Measurements from ENCODE around the gene TUBG1.
"Not testable (repeated sequence)": the region's sequence is repeated elsewhere in the genome, so short reads cannot be mapped to it uniquely, and the experiment has no call there.

TUBG1 gene

DNA sequence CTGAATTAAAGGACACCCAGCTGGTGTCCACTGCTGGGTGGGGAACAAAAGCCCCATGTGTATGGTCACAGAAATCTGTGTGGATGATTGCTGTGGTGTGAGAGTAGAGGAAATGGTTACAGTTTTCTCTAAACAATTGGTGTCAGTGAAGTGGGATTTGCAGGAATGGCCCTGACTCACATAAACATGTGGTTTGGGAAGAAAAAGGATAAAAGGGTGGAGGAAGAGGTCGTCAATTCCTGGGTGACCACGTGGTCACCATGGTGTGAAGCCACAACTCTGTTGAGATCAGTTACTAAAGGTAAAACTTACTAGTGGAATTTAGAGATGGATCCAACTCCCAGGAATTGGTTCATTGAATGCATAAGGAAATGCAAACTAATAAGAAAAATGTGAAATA, 46.0 kb downstream of the TUBG1 start:
- no peak for DNase-seq (ENCODE audit: extremely low spot score)
- CTCF ChIA-PET, result interaction anchor here (0.7 kb wide), 1 partner anchor 77 kb away, joined by 3 read pairs; no protein-coding TSS in a partner anchor
- TF ChIP-seq SUZ12 (IDR thresholded peaks at IDR 0.05) (no peak), L3MBTL2 (conservative IDR thresholded peaks at IDR 0.05) (peak; percentile 41; the same call in 1 of the 2 replicates)
- POLR2A ChIA-PET, result interaction anchor here (2.6 kb wide), 1 partner anchor 46 kb away, joined by 19 read pairs; the partner anchor contains the start of genes RETREG3 and TUBG1

DNA sequence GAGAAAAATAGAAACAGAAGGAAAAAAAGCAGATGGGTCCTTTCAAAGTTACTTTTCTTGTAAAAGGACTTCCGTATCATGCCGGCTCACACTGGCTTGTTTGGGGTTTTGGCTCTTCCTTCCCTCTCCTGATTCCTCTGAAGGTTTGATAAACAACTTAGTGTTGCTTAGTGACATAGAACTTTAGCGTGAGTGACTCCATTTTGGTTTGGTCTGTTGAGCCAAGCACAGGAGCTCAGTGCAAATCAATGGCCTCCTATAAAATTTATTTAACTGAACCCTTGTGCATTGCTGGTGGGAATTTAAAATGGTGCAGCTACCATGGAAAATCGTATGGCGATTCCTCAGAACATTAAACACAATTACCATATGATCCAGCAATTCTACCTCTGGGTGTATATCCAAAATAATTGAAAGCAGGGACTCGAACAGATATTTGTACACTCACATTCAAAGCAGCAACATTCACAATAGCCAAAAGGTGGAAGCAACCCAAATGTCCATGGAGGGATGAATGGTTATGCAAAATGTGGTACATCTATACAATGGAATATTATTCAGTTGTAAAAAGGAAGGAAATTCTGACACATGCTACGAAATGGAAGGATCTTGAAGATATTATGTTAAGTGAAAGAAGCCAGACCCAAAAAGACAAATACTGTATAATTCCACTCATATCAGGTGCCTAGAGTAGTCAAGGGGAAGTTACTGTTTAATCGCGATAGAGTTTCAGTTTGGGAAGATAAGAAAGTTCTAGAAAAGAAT, 48.5 kb downstream of the TUBG1 start:
- ChIA-PET POLR2A (interaction anchor here (0.6 to 7.9 kb wide), 9 partner anchors 12 to 145 kb away, joined by 3 to 102 read pairs (median 6); partner anchors contain the start of genes PLEKHH3, PSMC3IP, RETREG3 and TUBG1), CTCF (interaction anchor here (1.4 kb wide), 1 partner anchor 18 kb away, joined by 6 read pairs; the partner anchor contains the start of gene PLEKHH3)
- no peak for DNase-seq (ENCODE audit: extremely low spot score)
- TF ChIP-seq CTBP1 (IDR thresholded peaks at IDR 0.05; ENCODE audit: borderline replicate concordance), result no peak
- no peak for TF ChIP-seq BHLHE40 (IDR thresholded peaks at IDR 0.05; ENCODE audit: borderline replicate concordance)
- TF ChIP-seq TARDBP (IDR thresholded peaks at IDR 0.05), result no peak
- no peak for TF ChIP-seq HDGF (IDR thresholded peaks at IDR 0.05; ENCODE audit: borderline replicate concordance)
- TF ChIP-seq SP1 (IDR thresholded peaks at IDR 0.05), result no peak
- TF ChIP-seq, protein P1, sequence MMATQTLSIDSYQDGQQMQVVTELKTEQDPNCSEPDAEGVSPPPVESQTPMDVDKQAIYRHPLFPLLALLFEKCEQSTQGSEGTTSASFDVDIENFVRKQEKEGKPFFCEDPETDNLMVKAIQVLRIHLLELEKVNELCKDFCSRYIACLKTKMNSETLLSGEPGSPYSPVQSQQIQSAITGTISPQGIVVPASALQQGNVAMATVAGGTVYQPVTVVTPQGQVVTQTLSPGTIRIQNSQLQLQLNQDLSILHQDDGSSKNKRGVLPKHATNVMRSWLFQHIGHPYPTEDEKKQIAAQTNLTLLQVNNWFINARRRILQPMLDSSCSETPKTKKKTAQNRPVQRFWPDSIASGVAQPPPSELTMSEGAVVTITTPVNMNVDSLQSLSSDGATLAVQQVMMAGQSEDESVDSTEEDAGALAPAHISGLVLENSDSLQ (IDR thresholded peaks at IDR 0.05), result no peak
- no peak for TF ChIP-seq FOXM1 (IDR thresholded peaks at IDR 0.05; ENCODE audit: borderline replicate concordance)
- TF ChIP-seq SUZ12 (IDR thresholded peaks at IDR 0.05), result no peak
- TF ChIP-seq NFRKB (IDR thresholded peaks at IDR 0.05), result no peak
- TF ChIP-seq ZNF384 (IDR thresholded peaks at IDR 0.05), result no peak
- no peak for TF ChIP-seq ARNT (IDR thresholded peaks at IDR 0.05)
- TF ChIP-seq FOXK2 (IDR thresholded peaks at IDR 0.05), result no peak
- no peak for TF ChIP-seq LEF1 (IDR thresholded peaks at IDR 0.05; ENCODE audit: borderline replicate concordance)
- TF ChIP-seq FOXA1 (IDR thresholded peaks at IDR 0.05), result no peak
- TF ChIP-seq L3MBTL2 (conservative IDR thresholded peaks at IDR 0.05), result no peak
- no peak for TF ChIP-seq ELF4 (IDR thresholded peaks at IDR 0.05)

DNA sequence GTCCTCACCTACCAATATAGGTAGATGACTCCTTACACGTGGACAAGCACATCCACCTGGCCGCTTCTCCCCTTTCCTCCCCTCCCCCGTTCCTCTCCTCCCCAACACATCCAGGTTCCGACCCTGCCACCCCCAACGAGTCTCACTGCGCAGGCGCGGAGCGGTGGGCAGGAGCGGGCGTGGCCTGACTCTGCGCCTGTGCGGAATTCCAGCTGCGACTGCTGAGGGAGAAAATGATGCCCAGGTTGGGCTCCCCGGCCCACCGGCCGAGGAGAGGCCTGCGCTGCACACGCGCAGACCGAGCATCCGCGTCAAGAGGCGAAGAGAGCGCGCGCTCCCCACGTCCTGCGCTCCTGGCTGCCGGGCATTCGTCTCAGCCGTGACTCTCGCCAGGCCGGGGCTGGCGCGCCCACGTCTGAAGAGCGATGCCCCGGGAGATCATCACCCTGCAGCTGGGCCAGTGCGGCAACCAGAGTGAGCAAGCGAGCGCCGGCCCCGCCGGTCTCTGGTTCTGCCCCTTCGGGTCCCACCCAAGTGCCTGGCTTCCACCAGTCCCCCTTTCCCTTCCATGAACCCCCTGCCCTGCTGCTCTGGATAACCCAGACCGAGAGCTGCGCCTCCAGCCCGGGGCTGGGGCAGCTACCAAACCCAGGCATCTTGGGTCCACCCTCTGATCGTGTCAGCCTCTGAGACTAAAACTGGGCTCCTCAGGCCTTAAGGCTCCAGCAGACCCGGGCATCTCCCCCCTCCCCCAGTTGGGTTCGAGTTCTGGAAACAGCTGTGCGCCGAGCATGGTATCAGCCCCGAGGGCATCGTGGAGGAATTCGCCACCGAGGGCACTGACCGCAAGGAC, 49.8 kb downstream of the TUBG1 start, which contains the start of gene TUBG2:
TSS of gene TUBG2 (plus strand) at position 206 of the 853 bp plus-strand sequence. CDS start at position 426, 220 bp downstream.
- CTCF ChIA-PET, result interaction anchor here (1.2 to 1.4 kb wide), 3 partner anchors 15 to 81 kb away, joined by 3 to 6 read pairs (median 4); partner anchors contain the start of gene PLEKHH3
- DNase-seq (ENCODE audit: extremely low spot score), result peak; percentile 87
- POLR2A ChIA-PET, result interaction anchor here (0.6 to 7.9 kb wide), 20 partner anchors 10 to 163 kb away, joined by 3 to 102 read pairs (median 4); partner anchors contain the start of genes NAGLU, PLEKHH3, PSMC3IP and RETREG3
- no peak for TF ChIP-seq ZNF384 (IDR thresholded peaks at IDR 0.05)
- no peak for TF ChIP-seq LEF1 (IDR thresholded peaks at IDR 0.05; ENCODE audit: borderline replicate concordance)
- no peak for TF ChIP-seq HDGF (IDR thresholded peaks at IDR 0.05; ENCODE audit: borderline replicate concordance)
- TF ChIP-seq FOXK2 (IDR thresholded peaks at IDR 0.05), result no peak
- no peak for TF ChIP-seq NFRKB (IDR thresholded peaks at IDR 0.05)
- no peak for TF ChIP-seq SP1 (IDR thresholded peaks at IDR 0.05)
- no peak for TF ChIP-seq ELF4 (IDR thresholded peaks at IDR 0.05)
- TF ChIP-seq BHLHE40 (IDR thresholded peaks at IDR 0.05; ENCODE audit: borderline replicate concordance), result no peak
- TF ChIP-seq FOXA1 (IDR thresholded peaks at IDR 0.05), result no peak
- no peak for TF ChIP-seq FOXM1 (IDR thresholded peaks at IDR 0.05; ENCODE audit: borderline replicate concordance)
- no peak for TF ChIP-seq CTBP1 (IDR thresholded peaks at IDR 0.05; ENCODE audit: borderline replicate concordance)

DNA sequence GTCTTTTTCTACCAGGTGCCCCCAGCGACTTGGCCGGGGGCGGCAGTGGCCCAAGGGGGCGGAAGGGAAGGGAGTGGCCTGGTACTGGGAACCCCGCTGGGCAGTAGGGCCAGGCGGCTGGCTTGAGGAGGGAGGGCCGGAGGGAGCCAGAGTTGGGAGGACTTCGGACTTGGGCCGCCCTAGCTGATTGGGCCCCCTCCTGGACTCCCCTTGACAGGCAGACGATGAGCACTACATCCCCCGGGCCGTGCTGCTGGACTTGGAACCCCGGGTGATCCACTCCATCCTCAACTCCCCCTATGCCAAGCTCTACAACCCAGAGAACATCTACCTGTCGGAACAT, 50.4 kb downstream of the TUBG1 start:
- ChIA-PET CTCF (interaction anchor here (1.2 to 1.3 kb wide), 2 partner anchors 15 to 81 kb away, joined by 3 to 4 read pairs; no protein-coding TSS in a partner anchor), POLR2A (interaction anchor here (1.1 to 7.9 kb wide), 12 partner anchors 10 to 95 kb away, joined by 3 to 102 read pairs (median 6); partner anchors contain the start of genes PLEKHH3, PSMC3IP, RETREG3 and TUBG1)
- not testable (repeated sequence) for DNase-seq (ENCODE audit: extremely low spot score)

DNA sequence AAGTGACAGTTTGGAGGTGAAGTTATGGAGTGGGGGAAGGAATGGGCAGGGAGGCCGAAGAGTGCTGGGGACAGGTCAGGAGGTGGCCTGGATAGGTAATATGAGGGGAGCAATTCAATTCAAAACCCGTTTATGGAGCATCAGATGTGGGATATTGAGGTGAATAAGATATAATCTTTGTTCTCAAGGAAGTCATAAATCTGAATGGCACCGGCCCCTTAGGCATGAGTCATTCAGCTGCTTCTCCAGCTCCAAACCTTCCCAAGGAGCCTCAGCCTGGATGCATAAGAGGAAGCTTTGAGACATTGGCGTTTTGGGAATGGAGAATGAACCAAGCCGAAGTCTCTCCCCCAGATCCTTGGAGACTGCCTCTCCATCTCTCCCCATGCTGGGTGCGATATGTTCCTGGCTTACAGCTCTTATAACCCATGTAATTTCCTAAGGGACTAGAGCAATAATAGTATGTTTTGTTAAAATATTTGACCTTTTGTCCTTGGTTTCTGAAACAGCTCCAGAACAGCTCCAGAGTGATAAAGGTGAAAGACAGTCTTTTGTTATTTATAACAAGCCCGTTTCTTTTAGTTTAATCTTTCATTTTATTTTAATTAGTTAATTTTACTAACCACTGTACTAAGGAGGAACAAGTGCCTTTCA, 51.3 kb downstream of the TUBG1 start:
- POLR2A ChIA-PET, result interaction anchor here (0.7 to 7.9 kb wide), 7 partner anchors 8 to 102 kb away, joined by 3 to 102 read pairs (median 5); partner anchors contain the start of genes PLEKHH3, PSMC3IP, RETREG3 and TUBG1
- TF ChIP-seq TARDBP (IDR thresholded peaks at IDR 0.05) (no peak), BHLHE40 (IDR thresholded peaks at IDR 0.05; ENCODE audit: borderline replicate concordance) (no peak)
- TF ChIP-seq, protein P1 (IDR thresholded peaks at IDR 0.05), result peak; percentile 84
- DNase-seq (ENCODE audit: extremely low spot score), result no peak
- CTCF ChIA-PET, result interaction anchor here (0.6 to 1.4 kb wide), 3 partner anchors 8 to 103 kb away, joined by 3 to 4 read pairs (median 4); no protein-coding TSS in a partner anchor
